Liver (tissue), 3 donors: ENCODE data around the gene CRADD.

Source experiments
- CTCF ChIP-seq: fragments of 150-350 bp; IDR thresholded peaks from 2 replicates; pipeline ENCODE4 v1.5.1; 2017; ENCODE audit warnings: improper control_type of control experiment, low read depth, low read length; ENCODE audit not compliant: missing input control
- EGR1 ChIP-seq, 2 donors: IDR thresholded peaks; 2 replicates each; pipeline ENCODE4 v1.6.1; 2016 to 2018; ENCODE audit warnings: antibody characterized with exemption in 2 of 2, low read depth in 2 of 2
- FOXA2 ChIP-seq: IDR thresholded peaks from 2 replicates; pipeline ENCODE4 v1.6.1; 2016; ENCODE audit warnings: antibody characterized with exemption
- GABPA ChIP-seq, 2 donors: IDR thresholded peaks in 1 of 2; conservative IDR thresholded peaks in 1 of 2; 2 replicates each; pipeline ENCODE4 v1.6.1; 2016; ENCODE audit warnings: antibody characterized with exemption in 2 of 2, mild to moderate bottlenecking in 1 of 2, moderate library complexity in 1 of 2
- HNF4A ChIP-seq, 2 donors: conservative IDR thresholded peaks; 2 replicates each; pipeline ENCODE4 v1.6.1; 2016; ENCODE audit warnings: antibody characterized with exemption in 2 of 2, mild to moderate bottlenecking in 2 of 2
- JUND ChIP-seq, 2 donors: IDR thresholded peaks; 2 replicates each; pipeline ENCODE4 v1.6.1; 2016; ENCODE audit warnings: antibody characterized with exemption in 2 of 2
- MAX ChIP-seq: IDR thresholded peaks from 2 replicates; pipeline ENCODE4 v1.6.1; 2016; ENCODE audit warnings: antibody characterized with exemption
- RAD21 ChIP-seq, 2 donors: IDR thresholded peaks; 2 replicates each; pipeline ENCODE4 v1.6.1; 2016; ENCODE audit warnings: antibody characterized with exemption in 2 of 2, mild to moderate bottlenecking in 2 of 2
- REST ChIP-seq: IDR thresholded peaks from 2 replicates; pipeline ENCODE4 v1.6.1; 2016; ENCODE audit warnings: antibody characterized with exemption, mild to moderate bottlenecking
- SP1 ChIP-seq: IDR thresholded peaks from 2 replicates; pipeline ENCODE4 v1.6.1; 2018; ENCODE audit warnings: antibody characterized with exemption, mild to moderate bottlenecking
- TAF1 ChIP-seq: conservative IDR thresholded peaks from 2 replicates; pipeline ENCODE4 v1.6.1; 2016; ENCODE audit warnings: antibody characterized with exemption, mild to moderate bottlenecking
- YY1 ChIP-seq: IDR thresholded peaks from 2 replicates; pipeline ENCODE4 v1.6.1; 2016; ENCODE audit warnings: antibody characterized with exemption, mild to moderate bottlenecking
- ZBTB33 ChIP-seq: IDR thresholded peaks from 2 replicates; pipeline ENCODE4 v1.6.1; 2016; ENCODE audit warnings: antibody characterized with exemption
- donor health status: healthy.
- donor health status: healthy.

GRCh38 chr12:93857991-93858447, 180.8 kb downstream of the CRADD start:
- TF ChIP-seq CTCF (no peak), GABPA (IDR thresholded peaks at IDR 0.05 in 1 of 2, conservative IDR thresholded peaks at IDR 0.05 in 1 of 2) (no peak), SP1 (no peak), MAX (no peak), ZBTB33 (no peak), REST (no peak), YY1 (no peak), RAD21 (IDR thresholded peaks at IDR 0.05) (no peak), TAF1 (no peak), EGR1 (IDR thresholded peaks at IDR 0.05; ENCODE audit: low read depth in 2 of 2) (no peak), HNF4A (conservative IDR thresholded peaks at IDR 0.05) (no peak), FOXA2 (no peak), JUND (IDR thresholded peaks at IDR 0.05) (no peak)
